Sigmoid colon (tissue), 4 donors: ENCODE results near the gene SLC22A4.

Experiments
- CTCF ChIP-seq, 4 experiments: fragments of 450-650 bp in 3 of 4; fragments of 200-600 bp in 1 of 4; IDR thresholded peaks; one replicate each; pipeline ENCODE4 v1.5.1; 2016 to 2019; ENCODE audit warnings: antibody characterized with exemption in 4 of 4, mild to moderate bottlenecking in 3 of 4, moderate library complexity in 2 of 4
- POLR2AphosphoS5 ChIP-seq, 4 donors: sonication (generic); formaldehyde crosslinking; IDR thresholded peaks; one replicate each; pipeline ENCODE4 v1.6.1; 2017; ENCODE audit warnings: antibody characterized with exemption in 4 of 4

DNA sequence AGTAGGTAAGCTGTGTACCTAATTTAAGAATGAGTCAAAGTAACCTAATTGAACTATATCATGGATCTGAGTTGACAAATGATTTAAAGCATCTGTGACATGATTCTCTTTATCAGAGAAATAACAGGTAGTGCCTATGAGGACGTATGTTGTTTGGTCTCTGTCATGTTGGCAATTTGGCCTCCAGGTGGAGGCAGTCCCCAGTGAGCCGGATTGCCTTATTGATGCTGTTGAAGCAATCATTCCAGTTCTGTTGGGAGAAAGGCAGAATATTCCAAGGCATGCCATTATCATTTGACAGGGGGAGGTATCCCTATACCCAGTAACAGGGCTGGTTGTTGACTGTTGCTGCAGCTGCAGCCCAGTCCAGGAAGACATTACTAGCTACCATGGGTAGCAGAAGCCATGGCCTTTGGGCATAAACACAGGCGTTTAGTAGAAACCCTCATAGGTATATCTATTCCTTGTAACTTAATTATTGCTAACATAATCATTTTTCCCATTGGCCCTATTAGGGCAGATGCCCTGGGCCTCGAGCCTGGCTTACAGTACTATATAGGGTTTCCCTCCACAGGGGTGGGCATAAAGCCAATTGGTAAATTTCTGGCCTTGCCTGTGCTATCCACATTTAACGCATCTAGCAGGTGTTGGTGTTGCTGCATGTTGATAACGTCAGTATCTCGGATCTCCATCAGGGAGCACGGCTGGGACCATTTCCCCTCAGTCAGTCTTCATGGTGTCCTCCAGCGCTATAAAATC, 12.2 kb upstream of the SLC22A4 start:
- TF ChIP-seq POLR2AphosphoS5 (IDR thresholded peaks at IDR 0.05) (no peak), CTCF (IDR thresholded peaks at IDR 0.05) (no peak)
